GM12878 (cell line): ENCODE measurements around the gene BCL2L12. TPM values are rescaled to one million over a fixed set of nuclear protein-coding genes. Genes with fewer than 3 reads are reported as not detected.
A peak's percentile ranks its signal among the peaks of the same experiment; 100 is the strongest.

Experiments used
- ATAC-seq: fragments of 200-7000 bp; cut with Tn5 transposase; 3 replicates; pipeline ENCODE4 v1.9.1; 2020; ENCODE audit warnings: mild to moderate bottlenecking, moderate library complexity
- BruUV-seq: library from RNA; stranded (reverse); fragments of 400-500 nt; replicated peaks from 2 replicates; lab custom pipeline; 2021; lab: Mats Ljungman, UMichigan
- CTCF ChIA-PET: fragments of 300-600 bp; sonication (Branson Sonifier 250); formaldehyde crosslinking; extraction: SDS; loops from one replicate; lab custom pipeline; 2021; ENCODE audit warnings: inconsistent platforms; lab: Yijun Ruan, JAX
- POLR2A ChIA-PET: fragments of 350-600 bp; formaldehyde crosslinking; extraction: SDS; loops from one replicate; lab custom pipeline; 2021; ENCODE audit warnings: inconsistent platforms; lab: Charles Lee
- RAD21 ChIA-PET: fragments of 300-600 bp; sonication (Branson Sonifier 250); formaldehyde crosslinking; loops from one replicate; lab custom pipeline; 2023; ENCODE audit warnings: antibody characterized with exemption; ENCODE audit not compliant: unreplicated experiment; lab: Charles Lee
- SMC1A ChIA-PET: fragments of 300-600 bp; sonication (Branson Sonifier 250); formaldehyde crosslinking; loops from one replicate; lab custom pipeline; 2023; ENCODE audit not compliant: unreplicated experiment, uncharacterized antibody; lab: Charles Lee
- DNase-seq: peaks from one replicate; pipeline ENCODE4 v3.0.0-alpha.2; 2011; ENCODE audit warnings: low read depth, low spot score
- FAIRE-seq: peaks from 3 replicates; lab custom pipeline; 2011; peaks lifted over from hg19 to GRCh38; lab: Jason Lieb, UNC
- H2AFZ ChIP-seq: 2 replicates; pipeline ENCODE4 v1.6.0; 2011; ENCODE audit warnings: low read depth, low read length, control low read depth; ENCODE audit not compliant: control insufficient read depth
- H3K27ac ChIP-seq: 2 replicates; pipeline ENCODE4 v1.5.1; 2011; ENCODE audit warnings: control low read depth; ENCODE audit not compliant: control insufficient read depth, insufficient read depth
- H3K27me3 ChIP-seq, 2 experiments: replicated peaks in 1 of 2; 2 replicates each; pipeline versions ENCODE4 v1.6.0 to v1.6.1; 2011; ENCODE audit warnings: low read length in 1 of 2; ENCODE audit not compliant: control insufficient read depth in 2 of 2, insufficient read depth in 2 of 2
- H3K36me3 ChIP-seq, 2 experiments: 2 replicates each; pipeline ENCODE4 v1.5.1; 2011; ENCODE audit warnings: low read length in 1 of 2; ENCODE audit not compliant: control insufficient read depth in 2 of 2, insufficient read depth in 2 of 2
- H3K4me1 ChIP-seq: 2 replicates; pipeline ENCODE4 v1.6.1; 2011; ENCODE audit warnings: mild to moderate bottlenecking, low read length, moderate library complexity, mixed read lengths; ENCODE audit not compliant: control insufficient read depth, insufficient read depth
- H3K4me2 ChIP-seq: 2 replicates; pipeline ENCODE4 v1.6.0; 2011; ENCODE audit warnings: control low read depth; ENCODE audit not compliant: control insufficient read depth, insufficient read depth
- H3K4me3 ChIP-seq: fragments of 200-600 bp; sonication (generic); 2 replicates; pipeline ENCODE4 v1.5.1; 2016
- H3K79me2 ChIP-seq: 2 replicates; pipeline ENCODE4 v1.6.0; 2011; ENCODE audit warnings: low read length; ENCODE audit not compliant: control insufficient read depth, insufficient read depth
- H3K9ac ChIP-seq: 2 replicates; pipeline ENCODE4 v1.8.0; 2011; ENCODE audit warnings: low read length, control low read depth, mixed read lengths; ENCODE audit not compliant: control insufficient read depth, insufficient read depth
- H3K9me3 ChIP-seq: replicated peaks from 3 replicates; pipeline ENCODE4 v1.5.1; 2011; ENCODE audit warnings: mild to moderate bottlenecking, low read length; ENCODE audit not compliant: control insufficient read depth, insufficient read depth
- H4K20me1 ChIP-seq: 2 replicates; pipeline ENCODE4 v1.6.0; 2011; ENCODE audit not compliant: control insufficient read depth, insufficient read depth
- BRCA1 ChIP-seq: IDR thresholded peaks from 2 replicates; pipeline ENCODE4 v1.6.1; 2011; ENCODE audit warnings: low read depth, low read length, improper control_type of control experiment
- CHD1 ChIP-seq: IDR thresholded peaks from 2 replicates; pipeline ENCODE4 v1.6.1; 2012; ENCODE audit warnings: low read depth, low read length, improper control_type of control experiment
- EGR1 ChIP-seq, 2 experiments: IDR thresholded peaks; 1 replicate in 1 of 2; 2 replicates in 1 of 2; pipeline ENCODE4 v1.6.1; 2011 to 2012; ENCODE audit warnings: low read depth in 2 of 2, low read length in 2 of 2, borderline replicate concordance in 1 of 2, mild to moderate bottlenecking in 1 of 2, moderate library complexity in 1 of 2
- ESRRA ChIP-seq: IDR thresholded peaks from 2 replicates; pipeline ENCODE4 v1.6.1; 2012; ENCODE audit warnings: mild to moderate bottlenecking, low read length, improper control_type of control experiment
- FOXK2 ChIP-seq: fragments of 450-650 bp; IDR thresholded peaks from 2 replicates; pipeline ENCODE4 v1.6.1; 2017; ENCODE audit warnings: mild to moderate bottlenecking, moderate library complexity
- HCFC1 ChIP-seq: fragments of 150-350 bp; IDR thresholded peaks from 2 replicates; pipeline ENCODE4 v1.6.1; 2014; ENCODE audit warnings: low read length
- KAT2A ChIP-seq: conservative IDR thresholded peaks from 2 replicates; pipeline ENCODE4 v1.6.1; 2011; ENCODE audit warnings: low read depth, low read length; ENCODE audit not compliant: control insufficient read depth
- LARP7 ChIP-seq: fragments of 450-650 bp; IDR thresholded peaks from 2 replicates; pipeline ENCODE4 v1.6.1; 2017; ENCODE audit warnings: mild to moderate bottlenecking
- MLLT1 ChIP-seq: fragments of 450-650 bp; IDR thresholded peaks from 2 replicates; pipeline ENCODE4 v1.6.1; 2016; ENCODE audit warnings: mild to moderate bottlenecking
- NR2F1 ChIP-seq: fragments of 450-650 bp; conservative IDR thresholded peaks from 2 replicates; pipeline ENCODE4 v1.6.1; 2017; ENCODE audit warnings: mild to moderate bottlenecking
- RBBP5 ChIP-seq: fragments of 200-600 bp; sonication (generic); conservative IDR thresholded peaks from 2 replicates; pipeline ENCODE4 v1.6.1; 2016
- SIX5 ChIP-seq: IDR thresholded peaks from 2 replicates; pipeline ENCODE4 v1.6.1; 2011; ENCODE audit warnings: mild to moderate bottlenecking, low read depth, low read length, moderate library complexity; ENCODE audit not compliant: severe bottlenecking
- SKIL ChIP-seq: fragments of 450-650 bp; IDR thresholded peaks from 2 replicates; pipeline ENCODE4 v1.6.1; 2017; ENCODE audit warnings: mild to moderate bottlenecking, low read depth, inconsistent platforms; ENCODE audit not compliant: poor library complexity, severe bottlenecking
- STAT3 ChIP-seq: IDR thresholded peaks from 2 replicates; pipeline ENCODE4 v1.6.1; 2011; ENCODE audit warnings: low read depth, low read length, improper control_type of control experiment
- ZNF207 ChIP-seq: fragments of 450-650 bp; IDR thresholded peaks from 2 replicates; pipeline ENCODE4 v1.6.1; 2014; ENCODE audit warnings: antibody characterized with exemption, mild to moderate bottlenecking, borderline replicate concordance
- ZZZ3 ChIP-seq: IDR thresholded peaks from 2 replicates; pipeline ENCODE4 v1.6.1; 2011; ENCODE audit warnings: low read depth; ENCODE audit not compliant: control insufficient read depth, insufficient read length
- WGBS: methylation state at CpG from one replicate; pipeline ENCODE4 v1.1.6; 2016; ENCODE audit warnings: low lambda C conversion rate; ENCODE audit not compliant: insufficient replicate concordance, insufficient coverage; ENCODE audit errors: missing lambda C conversion rate; 5-methylcytosine and 5-hydroxymethylcytosine counted together
- in situ Hi-C: fragments of 300-500 bp; cut with MboI; formaldehyde crosslinking; loops from 9 replicates; pipeline ENCODE4 v1.14.3; 2018; ENCODE audit warnings: mixed read lengths
- intact Hi-C: fragments of 100-400 bp; cut with micrococcal nuclease; formaldehyde crosslinking; loops from one replicate; pipeline ENCODE4 v1.14.2; 2022; ENCODE audit not compliant: unreplicated experiment
- polyA plus RNA-seq, 11 experiments: library from polyadenylated mRNA; depleted of rRNA in 4 of 11; unstranded in 6 of 11; stranded (reverse) in 5 of 11; fragments of >200 nt; fragmentation: Nextera tagmentation in 4 of 11; fragmentation: Illumina TruSeq in 1 of 11; extraction: Ambion mirVana in 4 of 11; extraction: Trizol in 1 of 11; gene quantifications; 1 replicate in 1 of 11; 2 replicates in 10 of 11; pipeline versions ENCODE4 v1.2.1 to v1.2.3, GENCODE V29; 2011 to 2016; ENCODE audit warnings: inconsistent platforms in 2 of 11, missing spikeins in 2 of 11, low read depth in 1 of 11
- total RNA-seq, 4 experiments: library from RNA; depleted of rRNA in 3 of 4; stranded (reverse); fragments of >200 nt in 3 of 4; fragmentation: Illumina TruSeq in 1 of 4; extraction: Trizol in 1 of 4; gene quantifications; 2 replicates each; pipeline versions ENCODE4 v1.2.1 to v1.2.3, GENCODE V29; 2013 to 2021

BCL2L12 gene
- total and polyA plus RNA-seq, 10 of the 15 experiments (the other 5 are each of a cell fraction or from before 2014, with no cell fraction given), result 1.8 to 143 (median 50.4) TPM

- no peak for TF ChIP-seq ZZZ3
- no peak for TF ChIP-seq CHD1
- TF ChIP-seq FOXK2, result no peak
- TF ChIP-seq HCFC1, result no peak
- TF ChIP-seq EGR1 (IDR thresholded peaks at IDR 0.05; ENCODE audit: borderline replicate concordance in 1 of 2, low read depth in 2 of 2, low read length in 2 of 2), result no peak
- TF ChIP-seq LARP7, result no peak
- TF ChIP-seq ZNF207, result no peak
- TF ChIP-seq SIX5, result no peak
- TF ChIP-seq KAT2A, result no peak
- TF ChIP-seq MLLT1, result no peak
- TF ChIP-seq BRCA1, result no peak
- TF ChIP-seq STAT3, result no peak
- TF ChIP-seq SKIL, result no peak
- no peak for TF ChIP-seq RBBP5
- TF ChIP-seq ESRRA, result no peak
- no peak for TF ChIP-seq NR2F1
- WGBS, result 1% methylated on average over 5 of the region's 5 CpGs
- Histone ChIP-seq H3K4me1 (peaks cover 18% of the 10 kb centered on the region), H3K4me2 (peak overlapping the region; percentile 62), H3K36me3 (peaks cover 0 to 5% of the 10 kb centered on the region in 2 experiments; a peak in 3 of 4 replicates), H3K79me2 (peaks cover 36% of the 10 kb centered on the region), H3K27me3 (no peaks in the 10 kb centered on the region), H4K20me1 (no peaks in the 10 kb centered on the region), H3K4me3 (peak overlapping the region; percentile 86), H3K9me3 (no peaks in the 10 kb centered on the region), H2AFZ (peak overlapping the region; percentile 57), H3K9ac (peak overlapping the region; percentile 97), H3K27ac (peak overlapping the region; percentile 86)
- ChIA-PET CTCF (interaction anchor here (1.3 to 5.1 kb wide), 4 partner anchors 22 to 72 kb away, joined by 6 to 130 read pairs (median 12); partner anchors contain the start of genes BCL2L12, IRF3 and PRMT1), POLR2A (interaction anchor here (0.8 to 6.5 kb wide), 9 partner anchors 12 to 227 kb away, joined by 3 to 200 read pairs (median 6); partner anchors contain the start of genes AP2A1, BCL2L12, IRF3 and NOSIP), SMC1A (interaction anchor here (0.9 to 1.9 kb wide), 5 partner anchors 20 to 37 kb away, joined by 3 to 9 read pairs (median 5); partner anchors contain the start of genes BCL2L12 and IRF3), RAD21 (interaction anchor here (1.0 to 5.1 kb wide), 6 partner anchors 22 to 200 kb away, joined by 3 to 131 read pairs (median 5); partner anchors contain the start of genes AP2A1, BCL2L12, IRF3 and PRMT1)
- no peak for ATAC-seq
- intact Hi-C loops (loop anchor here (2.0 to 5.0 kb wide), 2 partner anchors 22 to 50 kb away; partner anchors contain the start of genes BCL2L12, IRF3 and PRR12), in situ Hi-C loops (no loop called here)
- FAIRE-seq, result no peak
- no peak for DNase-seq
- no TSS peak for BruUV-seq
These were observed 23.2 kb upstream of the BCL2L12 start for GRCh38 chr19:49642492-49643035.
